Lower leg skin (tissue), 4 donors: Measurements from ENCODE around the gene ACSL1. TPM values are rescaled to one million over a fixed set of nuclear protein-coding genes. Genes with fewer than 3 reads are reported as not detected.
"Not testable (repeated sequence)": the region's sequence is repeated elsewhere in the genome, so short reads cannot be mapped to it uniquely, and the experiment has no call there.

Source experiments
- DNase-seq, 2 donors: peaks; one replicate each; pipeline ENCODE4 v3.0.0-alpha.2; 2019; ENCODE audit warnings: low spot score in 2 of 2
- H3K4me3 ChIP-seq: fragments of 200-600 bp; sonication (generic); 2 replicates; pipeline ENCODE4 v1.5.1; 2017; ENCODE audit warnings: mild to moderate bottlenecking, low read depth; ENCODE audit not compliant: poor library complexity, severe bottlenecking
- POLR2A ChIP-seq, 2 donors: fragments of 450-650 bp; IDR thresholded peaks; one replicate each; pipeline ENCODE4 v1.6.1; 2016 to 2017; ENCODE audit warnings: antibody characterized with exemption in 2 of 2, mild to moderate bottlenecking in 1 of 2, moderate library complexity in 1 of 2
- WGBS, 2 donors: methylation state at CpG; one replicate each; pipeline ENCODE4 v1.1.5; 2018; 5-methylcytosine and 5-hydroxymethylcytosine counted together
- intact Hi-C: fragments of 100-400 bp; cut with DNase I; formaldehyde crosslinking; loops from one replicate; pipeline ENCODE4 v1.15.0; 2023; ENCODE audit warnings: low total_unique reads
- total RNA-seq, 4 donors: library from RNA; depleted of rRNA; stranded (reverse); fragments of >200 nt; gene quantifications; one replicate each; pipeline ENCODE4 v1.1.0, GENCODE V29; 2016
- TF ChIP-seq, protein P1 (sequence below), 3 donors: fragments of 450-650 bp; IDR thresholded peaks; one replicate each; pipeline ENCODE4 v1.5.1; 2016; ENCODE audit warnings: antibody characterized with exemption in 3 of 3, mild to moderate bottlenecking in 3 of 3, moderate library complexity in 2 of 3

Gene ACSL1
- total RNA-seq, 4 donors from 2014 or later: 190 to 308 (median 266) TPM

DNA sequence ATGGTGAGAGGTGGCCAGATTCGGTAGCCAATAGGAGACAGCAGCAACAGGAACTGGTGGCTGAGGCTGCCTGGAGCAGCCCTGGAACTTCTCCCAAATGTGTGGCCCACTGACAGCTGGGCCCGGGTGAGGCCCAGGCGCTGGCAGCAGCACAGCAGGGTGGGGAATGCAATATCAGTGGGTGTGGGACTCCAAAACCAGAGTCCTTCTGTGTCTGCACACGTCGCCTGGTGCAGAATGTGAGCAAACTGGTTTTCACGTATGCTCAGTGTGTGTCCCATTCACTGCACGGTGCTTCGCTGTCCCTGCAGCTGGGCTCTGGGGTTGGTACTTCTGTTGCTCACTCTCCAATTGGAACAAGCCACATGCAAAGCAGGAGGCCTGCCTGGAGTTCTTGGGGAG lies 77.5 kb downstream of the ACSL1 start:
- DNase-seq: peak; percentile 72 to 90
- no peak for TF ChIP-seq POLR2A (IDR thresholded peaks at IDR 0.05)
- TF ChIP-seq, protein P1, sequence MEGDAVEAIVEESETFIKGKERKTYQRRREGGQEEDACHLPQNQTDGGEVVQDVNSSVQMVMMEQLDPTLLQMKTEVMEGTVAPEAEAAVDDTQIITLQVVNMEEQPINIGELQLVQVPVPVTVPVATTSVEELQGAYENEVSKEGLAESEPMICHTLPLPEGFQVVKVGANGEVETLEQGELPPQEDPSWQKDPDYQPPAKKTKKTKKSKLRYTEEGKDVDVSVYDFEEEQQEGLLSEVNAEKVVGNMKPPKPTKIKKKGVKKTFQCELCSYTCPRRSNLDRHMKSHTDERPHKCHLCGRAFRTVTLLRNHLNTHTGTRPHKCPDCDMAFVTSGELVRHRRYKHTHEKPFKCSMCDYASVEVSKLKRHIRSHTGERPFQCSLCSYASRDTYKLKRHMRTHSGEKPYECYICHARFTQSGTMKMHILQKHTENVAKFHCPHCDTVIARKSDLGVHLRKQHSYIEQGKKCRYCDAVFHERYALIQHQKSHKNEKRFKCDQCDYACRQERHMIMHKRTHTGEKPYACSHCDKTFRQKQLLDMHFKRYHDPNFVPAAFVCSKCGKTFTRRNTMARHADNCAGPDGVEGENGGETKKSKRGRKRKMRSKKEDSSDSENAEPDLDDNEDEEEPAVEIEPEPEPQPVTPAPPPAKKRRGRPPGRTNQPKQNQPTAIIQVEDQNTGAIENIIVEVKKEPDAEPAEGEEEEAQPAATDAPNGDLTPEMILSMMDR (IDR thresholded peaks at IDR 0.05): no peak
- 17 to 29% methylated on average over 8 of the region's 8 CpGs for WGBS, 2 donors
- intact Hi-C loops: loop anchor here (5.0 kb wide), 1 partner anchor 159 kb away; no protein-coding TSS in a partner anchor
- H3K4me3 ChIP-seq: no peak overlapping the region

DNA sequence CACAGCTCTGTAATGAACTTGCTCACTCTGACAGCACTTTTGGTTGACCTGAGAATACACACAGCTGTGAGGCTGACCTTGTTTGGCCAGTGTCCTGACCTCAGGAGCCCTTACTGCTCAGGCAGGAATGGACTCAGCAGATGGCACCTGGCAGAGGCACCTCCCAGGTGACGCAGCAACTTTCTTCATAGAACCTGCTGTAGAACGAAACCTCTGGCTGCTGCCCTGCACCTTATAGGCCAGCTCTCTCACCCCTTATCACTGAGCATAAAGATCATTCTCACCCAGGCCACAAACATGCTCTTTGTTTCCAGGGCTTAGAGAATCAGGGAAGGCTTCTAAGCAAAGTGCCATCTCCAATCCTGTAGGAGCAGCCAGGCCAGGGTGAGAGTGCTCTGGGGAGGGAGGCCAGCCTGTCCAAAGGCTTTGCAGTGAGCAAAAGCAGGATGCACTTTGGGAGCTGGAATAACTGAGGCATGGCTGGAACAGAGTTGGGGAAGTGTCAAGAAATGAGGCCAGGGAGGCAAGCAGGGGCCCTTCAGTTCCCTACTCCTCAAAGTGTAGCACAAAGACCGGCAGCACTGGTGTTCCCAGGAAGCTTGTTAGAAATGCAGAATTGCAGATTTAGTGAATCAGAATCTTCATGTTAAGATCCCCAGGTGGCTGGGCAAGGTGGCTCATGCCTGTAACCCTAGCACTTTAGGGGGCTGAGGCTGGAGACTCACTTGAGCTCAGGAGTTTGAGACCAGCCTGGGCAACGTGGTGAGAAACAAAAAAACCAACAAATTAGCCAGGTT lies 78.5 kb downstream of the ACSL1 start:
- 38 to 62% methylated on average over 4 of the region's 4 CpGs for WGBS, 2 donors
- no peak for DNase-seq
- no peak overlapping the region for H3K4me3 ChIP-seq
- TF ChIP-seq POLR2A (IDR thresholded peaks at IDR 0.05): no peak
- TF ChIP-seq, protein P1 (IDR thresholded peaks at IDR 0.05): no peak
- intact Hi-C loops: loop anchor here (5.0 kb wide), 1 partner anchor 160 kb away; no protein-coding TSS in a partner anchor

DNA sequence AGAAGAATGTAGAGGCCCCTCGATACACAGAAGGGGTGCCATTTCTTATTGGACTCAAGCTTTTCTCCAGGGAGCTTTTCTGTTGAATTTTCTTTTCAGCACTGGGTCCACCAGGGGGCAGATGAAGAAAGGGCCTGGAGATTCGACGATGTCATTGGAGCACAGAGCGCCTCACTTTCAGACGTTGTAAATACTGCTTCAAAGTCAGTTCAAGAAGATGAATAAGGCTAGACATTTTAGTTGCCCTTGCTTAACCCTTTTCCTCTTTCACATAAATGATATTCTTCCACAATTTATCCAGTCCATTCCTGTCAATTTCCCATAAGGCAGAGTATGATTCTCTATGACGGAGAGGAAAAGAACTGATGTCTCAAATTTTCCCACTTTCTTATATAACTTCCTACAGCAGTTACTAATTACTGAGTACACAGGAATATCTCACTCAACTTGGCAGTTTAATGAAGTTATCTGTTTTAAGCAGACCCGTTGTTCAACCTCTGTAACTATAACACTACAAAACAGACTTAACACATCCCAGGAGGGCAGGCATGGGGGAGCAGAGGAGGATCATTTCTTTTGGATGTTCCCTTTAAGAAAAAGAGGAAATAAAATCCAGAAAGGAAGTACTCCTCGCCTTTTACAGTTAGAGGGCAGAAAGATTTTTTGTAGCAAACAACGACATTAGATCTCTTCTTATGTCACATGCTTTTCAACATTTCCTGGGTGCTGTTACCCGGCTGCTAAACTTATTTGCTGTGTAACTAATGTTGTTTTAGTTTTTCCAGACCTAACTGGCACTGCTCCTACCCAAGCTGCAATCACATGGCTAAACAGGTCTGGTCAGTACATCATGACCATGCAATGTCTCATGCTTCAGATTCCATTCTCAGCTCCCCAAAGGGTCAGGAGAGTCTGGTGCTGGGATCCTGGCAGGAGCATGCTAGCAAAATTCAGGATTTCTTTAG lies 79.7 kb downstream of the ACSL1 start:
- TF ChIP-seq, protein P1 (IDR thresholded peaks at IDR 0.05): peak in 1 of 3 donors; percentile 76
- no peak for TF ChIP-seq POLR2A (IDR thresholded peaks at IDR 0.05)
- WGBS, 2 donors: 5 to 6% methylated on average over 10 of the region's 10 CpGs
- DNase-seq: peak; percentile 81 to 92
- intact Hi-C loops: loop anchor here (5.0 kb wide), 1 partner anchor 161 kb away; no protein-coding TSS in a partner anchor
- H3K4me3 ChIP-seq: no peak overlapping the region

DNA sequence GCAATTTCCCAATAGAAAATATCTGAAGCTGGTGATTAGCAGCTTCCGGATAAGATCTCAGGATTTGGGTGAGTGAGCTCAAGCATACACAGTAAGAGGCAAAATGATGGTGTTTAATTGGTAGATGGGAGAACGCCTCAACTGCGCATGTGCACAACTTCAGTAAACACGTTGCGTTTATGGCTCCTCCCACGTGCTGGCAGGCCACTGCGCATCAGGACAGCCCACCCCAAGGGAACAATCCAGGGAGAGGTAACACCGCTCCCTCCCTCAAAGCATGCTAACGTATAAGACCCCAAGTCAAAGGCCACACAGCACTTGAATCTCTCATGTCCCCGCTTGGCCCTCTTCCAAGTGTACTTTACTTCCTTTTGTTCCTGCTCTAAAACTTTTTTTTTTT lies 81.5 kb downstream of the ACSL1 start:
- WGBS, 2 donors: 91 to 92% methylated on average over 10 of the region's 10 CpGs

DNA sequence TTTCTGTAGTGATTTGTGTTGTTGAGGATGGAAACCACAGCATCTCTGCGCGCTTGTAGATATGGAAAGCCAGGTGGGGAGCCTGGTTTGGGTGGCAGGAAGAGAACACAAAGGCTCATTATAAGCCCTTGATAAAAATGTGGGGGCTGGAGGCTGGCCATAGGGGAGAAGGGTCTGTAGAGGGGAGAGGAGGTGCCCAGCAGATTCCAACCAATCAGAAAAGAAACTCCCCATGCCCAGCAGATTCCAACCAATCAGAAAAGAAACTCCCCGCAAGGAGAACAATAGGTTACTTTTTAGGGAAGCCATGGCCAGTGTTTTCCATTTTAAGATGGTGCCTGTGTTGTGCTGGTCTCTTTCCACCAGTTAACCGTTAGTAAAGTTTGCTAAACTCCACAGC lies 82.1 kb downstream of the ACSL1 start:
- no peak for TF ChIP-seq POLR2A (IDR thresholded peaks at IDR 0.05)
- TF ChIP-seq, protein P1 (IDR thresholded peaks at IDR 0.05): no peak
- DNase-seq: no peak
- intact Hi-C loops: no loop called here
- 96% methylated on average over 4 of the region's 4 CpGs for WGBS, 2 donors
- H3K4me3 ChIP-seq: no peak overlapping the region

More for the DNA sequence above, 81.5 kb downstream of the ACSL1 start:
- intact Hi-C loops: no loop called here
- TF ChIP-seq POLR2A (IDR thresholded peaks at IDR 0.05): no peak
- TF ChIP-seq, protein P1 (IDR thresholded peaks at IDR 0.05): no peak
- DNase-seq: no peak
- H3K4me3 ChIP-seq: no peak overlapping the region

DNA sequence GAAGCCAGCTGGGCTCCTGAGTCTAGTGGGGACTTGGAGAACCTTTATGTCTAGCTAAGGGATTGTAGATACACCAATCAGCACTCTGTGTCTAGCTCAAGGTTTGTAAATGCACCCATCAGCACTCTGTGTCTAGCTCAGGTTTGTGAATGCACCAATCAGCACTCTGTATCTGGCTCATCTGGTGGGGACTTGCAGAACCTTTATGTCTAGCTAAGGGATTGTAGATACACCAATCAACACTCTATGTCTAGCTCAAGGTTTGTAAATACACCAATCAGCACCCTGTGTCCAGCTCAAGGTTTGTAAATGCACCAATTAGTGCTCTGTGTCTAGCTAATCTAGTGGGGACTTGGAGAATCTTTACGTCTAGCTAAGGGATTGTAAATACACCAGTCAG lies 84.1 kb downstream of the ACSL1 start:
- H3K4me3 ChIP-seq, intact Hi-C loops, DNase-seq: not testable (repeated sequence)
- WGBS, 2 donors: 88 to 89% methylated on average over 1 of the region's 1 CpG
